Measurements from ENCODE around the gene ITPKB. TPM values are rescaled to one million over a fixed set of nuclear protein-coding genes. Genes with fewer than 3 reads are reported as not detected.
A peak's percentile ranks its signal among the peaks of the same experiment; 100 is the strongest.

Gene ITPKB
- total RNA-seq, 1 experiment from 2014 or later, result 17.7 TPM

DNA sequence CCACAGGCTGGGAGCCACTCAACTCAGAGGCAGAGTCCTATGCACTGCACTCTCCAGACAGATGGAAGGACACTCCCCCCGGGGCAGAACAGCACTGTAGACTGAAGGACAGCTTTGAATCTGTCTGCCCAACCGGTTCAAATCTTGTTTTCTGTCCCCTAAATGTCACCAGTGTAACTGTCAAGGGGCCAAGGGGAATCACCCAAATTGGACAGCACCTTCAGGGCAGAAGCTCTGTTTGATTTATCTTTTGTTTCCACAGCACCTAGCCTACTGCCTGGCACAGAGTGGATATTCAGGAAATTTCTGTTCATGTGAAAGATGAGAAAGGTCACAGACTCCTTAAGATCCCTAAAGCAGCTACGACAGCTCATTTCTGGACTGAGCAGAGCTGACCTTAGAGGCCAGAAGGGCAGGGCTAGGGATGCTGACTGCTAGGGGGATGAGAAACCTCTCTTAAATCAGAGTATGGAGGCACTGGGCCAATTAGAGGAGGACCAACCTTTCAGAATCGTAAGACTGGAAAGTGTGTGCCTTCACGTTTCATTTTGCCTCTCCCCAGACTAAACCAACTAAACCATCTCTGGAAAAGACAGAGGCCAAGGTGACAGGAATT, 41.0 kb downstream of the ITPKB start:
- intact Hi-C loops (cut with micrococcal nuclease), result no loop called here
- H3K9ac ChIP-seq (ENCODE audit: low read length), result no peak overlapping the region
- TF ChIP-seq EZH2 (IDR thresholded peaks at IDR 0.05; ENCODE audit: low read length, unreplicated experiment), result no peak
- TF ChIP-seq EZH2phosphoT487 (IDR thresholded peaks at IDR 0.05; ENCODE audit: borderline replicate concordance, low read length), result no peak
- TF ChIP-seq, protein P1, sequence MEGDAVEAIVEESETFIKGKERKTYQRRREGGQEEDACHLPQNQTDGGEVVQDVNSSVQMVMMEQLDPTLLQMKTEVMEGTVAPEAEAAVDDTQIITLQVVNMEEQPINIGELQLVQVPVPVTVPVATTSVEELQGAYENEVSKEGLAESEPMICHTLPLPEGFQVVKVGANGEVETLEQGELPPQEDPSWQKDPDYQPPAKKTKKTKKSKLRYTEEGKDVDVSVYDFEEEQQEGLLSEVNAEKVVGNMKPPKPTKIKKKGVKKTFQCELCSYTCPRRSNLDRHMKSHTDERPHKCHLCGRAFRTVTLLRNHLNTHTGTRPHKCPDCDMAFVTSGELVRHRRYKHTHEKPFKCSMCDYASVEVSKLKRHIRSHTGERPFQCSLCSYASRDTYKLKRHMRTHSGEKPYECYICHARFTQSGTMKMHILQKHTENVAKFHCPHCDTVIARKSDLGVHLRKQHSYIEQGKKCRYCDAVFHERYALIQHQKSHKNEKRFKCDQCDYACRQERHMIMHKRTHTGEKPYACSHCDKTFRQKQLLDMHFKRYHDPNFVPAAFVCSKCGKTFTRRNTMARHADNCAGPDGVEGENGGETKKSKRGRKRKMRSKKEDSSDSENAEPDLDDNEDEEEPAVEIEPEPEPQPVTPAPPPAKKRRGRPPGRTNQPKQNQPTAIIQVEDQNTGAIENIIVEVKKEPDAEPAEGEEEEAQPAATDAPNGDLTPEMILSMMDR (conservative IDR thresholded peaks at IDR 0.05; ENCODE audit: low read depth, low read length), result no peak
- no peaks in the 10 kb centered on the region for H3K79me2 ChIP-seq (ENCODE audit: low read length)
- H3K4me2 ChIP-seq (ENCODE audit: low read length), result peak overlapping the region; percentile 13
- H3K9me2 ChIP-seq (replicated peaks; ENCODE audit: low read length), result no peaks in the 10 kb centered on the region
- no peaks in the 10 kb centered on the region; the same call in 1 of the 2 replicates for H4K20me1 ChIP-seq (ENCODE audit: low read length)
- no peaks in the 10 kb centered on the region for H3K9me3 ChIP-seq (ENCODE audit: low read length)
- DNase-seq, result peak; percentile 38
- no peak overlapping the region for H2AFZ ChIP-seq (ENCODE audit: low read length)
- POLR2A ChIA-PET (ENCODE audit: unreplicated experiment), result interaction anchor here (0.6 kb wide), 1 partner anchor 24 kb away, joined by 4 read pairs; no protein-coding TSS in a partner anchor
- no TSS peak for BruUV-seq (replicated peaks)
- peak; percentile 29 for ATAC-seq
- CTCF ChIA-PET, result no interaction called here
- peak overlapping the region; percentile 31 for H3K27ac ChIP-seq (ENCODE audit: low read length)
- no peaks in the 10 kb centered on the region for H3K27me3 ChIP-seq (ENCODE audit: low read length)
- H3K4me1 ChIP-seq (ENCODE audit: insufficient read depth, low read length), result peaks cover 36% of the 10 kb centered on the region
- no peaks in the 10 kb centered on the region for H3F3A ChIP-seq (ENCODE audit: low read length, unreplicated experiment)
- no peak overlapping the region for H3K4me3 ChIP-seq (ENCODE audit: low read length)
- H3K36me3 ChIP-seq (ENCODE audit: low read depth, low read length), result no peaks in the 10 kb centered on the region

DNA sequence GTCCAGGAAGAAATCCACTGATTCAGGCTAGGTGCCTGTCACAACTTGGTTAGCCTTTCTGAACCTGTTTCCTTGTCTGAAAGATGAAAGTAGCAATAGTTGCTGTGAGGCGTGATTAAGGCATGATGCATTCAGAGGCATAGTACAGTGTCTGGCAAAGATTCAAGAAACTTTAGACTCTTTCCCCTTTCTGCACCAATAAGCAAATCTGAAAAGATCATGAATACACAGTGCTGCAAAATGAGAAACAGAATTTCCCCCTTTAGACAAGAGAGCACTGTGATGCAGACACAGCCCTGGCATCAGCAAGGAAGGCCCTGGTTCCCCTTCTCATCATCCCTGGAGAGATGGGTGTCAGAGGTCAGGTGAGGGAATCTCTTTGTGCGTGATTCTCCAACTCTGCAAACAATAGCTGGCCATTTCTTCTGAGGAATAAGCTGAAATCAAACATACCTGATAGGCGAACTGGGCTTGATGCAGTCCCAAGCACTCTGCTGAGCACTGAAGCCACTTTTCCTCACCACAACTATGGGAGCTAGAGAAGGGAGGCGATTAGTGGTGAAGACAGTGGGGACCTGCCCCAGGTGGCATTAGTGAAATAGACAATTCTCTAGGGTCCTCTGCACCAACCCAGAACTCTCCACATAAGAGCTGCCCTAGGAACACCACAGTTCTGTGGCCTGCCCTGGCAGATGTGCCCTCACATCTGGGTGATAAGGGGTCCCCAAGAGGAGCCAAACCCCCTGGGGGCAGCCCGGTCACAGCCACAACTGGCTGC, 41.7 kb downstream of the ITPKB start:
- Histone ChIP-seq H3K4me1 (ENCODE audit: insufficient read depth, low read length) (peaks cover 29% of the 10 kb centered on the region), H3K36me3 (ENCODE audit: low read depth, low read length) (no peaks in the 10 kb centered on the region), H3K9ac (ENCODE audit: low read length) (no peak overlapping the region), H3K9me2 (replicated peaks; ENCODE audit: low read length) (no peaks in the 10 kb centered on the region), H2AFZ (ENCODE audit: low read length) (no peak overlapping the region), H3F3A (ENCODE audit: low read length, unreplicated experiment) (no peaks in the 10 kb centered on the region), H3K4me2 (ENCODE audit: low read length) (peak overlapping the region; percentile 13), H4K20me1 (ENCODE audit: low read length) (no peaks in the 10 kb centered on the region; the same call in 1 of the 2 replicates), H3K4me3 (ENCODE audit: low read length) (no peak overlapping the region), H3K9me3 (ENCODE audit: low read length) (no peaks in the 10 kb centered on the region), H3K27me3 (ENCODE audit: low read length) (no peaks in the 10 kb centered on the region), H3K27ac (ENCODE audit: low read length) (peak overlapping the region; percentile 31), H3K79me2 (ENCODE audit: low read length) (no peaks in the 10 kb centered on the region)
- no TSS peak for BruUV-seq (replicated peaks)
- ATAC-seq (peak; percentile 81), DNase-seq (peak; percentile 97)
- intact Hi-C loops (cut with micrococcal nuclease), result no loop called here
- ChIA-PET POLR2A (ENCODE audit: unreplicated experiment) (interaction anchor here (0.6 kb wide), 1 partner anchor 25 kb away, joined by 4 read pairs; no protein-coding TSS in a partner anchor), CTCF (no interaction called here)
- TF ChIP-seq EZH2phosphoT487 (IDR thresholded peaks at IDR 0.05; ENCODE audit: borderline replicate concordance, low read length) (no peak), EZH2 (IDR thresholded peaks at IDR 0.05; ENCODE audit: low read length, unreplicated experiment) (no peak)
- TF ChIP-seq, protein P1 (conservative IDR thresholded peaks at IDR 0.05; ENCODE audit: low read depth, low read length), result no peak

Measured in PC-3 (cell line).